Parathyroid adenoma (tissue), 2 donors: ENCODE results near the gene DTYMK.

Source experiments
- H2AFZ ChIP-seq: fragments of 300-600 bp; sonication (generic); one replicate; pipeline ENCODE4 v1.7.0; 2017; ENCODE audit warnings: antibody characterized with exemption, mild to moderate bottlenecking
- H3K27ac ChIP-seq: fragments of 300-600 bp; sonication (generic); one replicate; pipeline ENCODE4 v1.7.0; 2017
- H3K27me3 ChIP-seq: fragments of 300-600 bp; sonication (generic); one replicate; pipeline ENCODE4 v1.7.0; 2017; ENCODE audit warnings: low read length; ENCODE audit not compliant: control insufficient read depth, insufficient read depth
- H3K36me3 ChIP-seq: fragments of 300-600 bp; sonication (generic); one replicate; pipeline ENCODE4 v1.7.0; 2017; ENCODE audit warnings: low read length; ENCODE audit not compliant: control insufficient read depth, insufficient read depth
- H3K4me1 ChIP-seq: fragments of 300-600 bp; sonication (generic); one replicate; pipeline ENCODE4 v1.7.0; 2017; ENCODE audit warnings: control low read depth
- H3K4me2 ChIP-seq: fragments of 300-600 bp; sonication (generic); one replicate; pipeline ENCODE4 v1.7.0; 2017; ENCODE audit warnings: low read length
- H3K4me3 ChIP-seq: fragments of 300-600 bp; sonication (generic); one replicate; pipeline ENCODE4 v1.7.0; 2017; ENCODE audit warnings: low read depth, low read length
- H3K79me2 ChIP-seq: fragments of 300-600 bp; sonication (generic); one replicate; pipeline ENCODE4 v1.7.0; 2017; ENCODE audit warnings: control low read depth
- H3K9ac ChIP-seq: fragments of 300-600 bp; sonication (generic); one replicate; pipeline ENCODE4 v1.7.0; 2017; ENCODE audit warnings: mild to moderate bottlenecking
- H3K9me3 ChIP-seq: fragments of 300-600 bp; sonication (generic); one replicate; pipeline ENCODE4 v1.7.0; 2017; ENCODE audit warnings: low read length; ENCODE audit not compliant: control insufficient read depth
- CTCF ChIP-seq: fragments of 300-600 bp; sonication (generic); IDR thresholded peaks from one replicate; pipeline ENCODE4 v1.7.0; 2017; ENCODE audit warnings: antibody characterized with exemption, mild to moderate bottlenecking
- donor health status: primary hyperparathyroidism.

The DTYMK gene

DNA sequence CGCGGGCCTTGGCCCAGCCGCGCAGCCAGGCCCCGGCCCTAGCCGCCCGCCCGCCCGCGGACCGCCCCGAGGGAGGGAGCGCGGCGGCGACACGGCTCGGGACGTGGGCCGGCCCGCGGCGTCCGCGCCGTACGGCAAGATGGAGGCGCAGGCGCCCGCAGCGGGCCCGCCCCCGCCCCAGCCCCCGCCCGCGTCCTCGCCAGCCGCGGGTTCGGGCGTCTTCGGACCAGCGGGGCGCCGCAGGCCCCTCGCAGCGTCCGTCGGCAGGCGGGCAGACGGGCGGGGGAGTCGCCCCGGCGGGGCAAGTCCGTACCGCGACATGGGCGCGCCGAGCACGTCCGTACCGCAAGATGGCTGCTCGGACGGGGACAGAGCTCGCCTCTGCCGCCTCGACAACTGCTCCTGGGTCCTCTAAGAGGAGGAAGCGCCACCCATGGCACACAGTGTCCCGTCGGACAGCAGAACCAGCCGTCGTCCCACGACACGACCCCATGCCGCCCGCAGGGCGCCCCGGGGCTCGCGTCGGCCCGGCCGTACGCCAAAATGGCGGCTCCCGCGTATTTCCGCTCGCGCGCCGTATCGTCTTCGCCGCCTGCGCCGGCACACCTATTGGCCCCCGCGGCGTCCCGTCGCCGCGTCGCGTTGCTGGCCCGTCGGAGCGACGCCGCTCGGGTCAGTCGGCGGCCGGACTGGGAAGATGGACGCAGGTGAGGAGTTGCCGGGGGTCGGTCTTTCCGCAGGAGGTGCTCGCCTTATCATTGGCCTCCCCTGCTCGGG, 49.4 kb downstream of the DTYMK start, which contains the start of the genes ATG4B and THAP4:
Gene ATG4B (plus strand): TSS at position 676 of the 777 bp plus-strand sequence. CDS start 22 bp downstream, at position 698.
Gene THAP4 (minus strand): TSS at position 141 of the 777 bp plus-strand sequence. CDS start 141 bp downstream, outside the sequence.
- Histone ChIP-seq H3K9me3 (no peaks in the 10 kb centered on the region), H3K79me2 (peaks cover 76% of the 10 kb centered on the region)

GRCh38 chr2:241636182-241637017, 50.2 kb downstream of the DTYMK start:
- H2AFZ ChIP-seq = peak overlapping the region; percentile 79
- peaks cover 17% of the 10 kb centered on the region for H3K4me1 ChIP-seq
- no peaks in the 10 kb centered on the region for H3K9me3 ChIP-seq
- peaks cover 72% of the 10 kb centered on the region for H3K79me2 ChIP-seq
- H3K27ac ChIP-seq = peak overlapping the region; percentile 100
- no peaks in the 10 kb centered on the region for H3K36me3 ChIP-seq
- no peaks in the 10 kb centered on the region for H3K27me3 ChIP-seq
- H3K9ac ChIP-seq = peak overlapping the region; percentile 64
- no peak for TF ChIP-seq CTCF
- H3K4me3 ChIP-seq = peak overlapping the region; percentile 83
- peak overlapping the region; percentile 95 for H3K4me2 ChIP-seq

More for the DNA sequence above, 49.4 kb downstream of the DTYMK start, which contains the start of the genes ATG4B and THAP4:
- peak within 1 kb of the TSS; percentile 91 for H2AFZ ChIP-seq
- peak within 1 kb of the TSS; percentile 86 for H3K4me3 ChIP-seq
- H3K9ac ChIP-seq = peak within 1 kb of the TSS; percentile 97
- no peaks in the 10 kb centered on the region for H3K36me3 ChIP-seq
- H3K27me3 ChIP-seq = no peaks in the 10 kb centered on the region
- no peak for TF ChIP-seq CTCF
- peak within 1 kb of the TSS; percentile 100 for H3K27ac ChIP-seq
- peak within 1 kb of the TSS; percentile 95 for H3K4me2 ChIP-seq
- peaks cover 17% of the 10 kb centered on the region for H3K4me1 ChIP-seq

DNA sequence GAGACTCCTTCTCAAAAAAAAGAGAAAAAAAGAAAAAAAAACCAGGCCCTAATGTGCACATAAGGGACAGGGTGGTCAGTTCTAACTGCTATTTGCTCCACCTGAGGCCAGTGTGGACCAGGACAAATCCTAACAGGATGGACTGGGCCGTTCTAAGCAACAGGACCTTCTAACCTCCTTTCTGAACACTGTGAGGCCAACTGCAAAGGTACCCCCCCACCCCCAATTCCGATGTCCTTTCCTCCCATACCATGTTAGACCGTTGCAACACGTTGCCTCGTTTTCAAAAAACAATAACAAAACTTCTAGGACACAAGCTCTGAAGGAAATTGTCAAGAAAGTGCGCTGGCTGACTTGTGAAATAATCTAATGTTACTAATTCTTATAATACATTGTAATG, 50.9 kb downstream of the DTYMK start:
- H3K36me3 ChIP-seq = no peaks in the 10 kb centered on the region
- no peak overlapping the region for H2AFZ ChIP-seq
- peaks cover 17% of the 10 kb centered on the region for H3K4me1 ChIP-seq
- peaks cover 67% of the 10 kb centered on the region for H3K79me2 ChIP-seq
- no peaks in the 10 kb centered on the region for H3K9me3 ChIP-seq
- no peak for TF ChIP-seq CTCF
- no peaks in the 10 kb centered on the region for H3K27me3 ChIP-seq
- H3K4me3 ChIP-seq = peak overlapping the region; percentile 83
- H3K9ac ChIP-seq = no peak overlapping the region
- no peak overlapping the region for H3K27ac ChIP-seq
- H3K4me2 ChIP-seq = peak overlapping the region; percentile 95

DNA sequence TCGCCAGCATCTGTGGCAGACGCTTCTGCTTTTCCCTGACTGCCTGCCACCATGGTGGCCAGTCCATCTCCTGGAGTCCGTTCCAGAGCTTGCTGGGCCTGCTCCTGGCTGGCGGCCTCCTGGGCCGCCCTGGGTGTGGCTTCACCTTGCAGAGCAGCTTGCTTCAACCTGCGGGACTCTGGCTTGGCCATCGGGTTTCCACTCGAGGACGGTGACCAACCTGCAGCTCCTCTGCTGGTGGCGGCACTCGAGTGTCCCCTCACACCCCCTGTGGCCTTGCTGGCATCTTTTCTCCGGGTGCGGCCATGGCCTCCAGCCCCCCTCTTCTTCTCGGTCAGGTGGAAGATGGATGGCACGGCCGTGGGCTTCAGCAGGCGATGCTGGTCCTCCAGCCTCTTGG, 53.1 kb downstream of the DTYMK start:
- H3K27ac ChIP-seq = no peak overlapping the region
- no peak for TF ChIP-seq CTCF
- no peaks in the 10 kb centered on the region for H3K27me3 ChIP-seq
- no peak overlapping the region for H3K9ac ChIP-seq
- peaks cover 47% of the 10 kb centered on the region for H3K79me2 ChIP-seq
- H2AFZ ChIP-seq = no peak overlapping the region
- H3K4me2 ChIP-seq = no peak overlapping the region
- H3K36me3 ChIP-seq = no peaks in the 10 kb centered on the region
- H3K9me3 ChIP-seq = no peaks in the 10 kb centered on the region
- no peak overlapping the region for H3K4me3 ChIP-seq
- peaks cover 10% of the 10 kb centered on the region for H3K4me1 ChIP-seq
